ENCODE results near the gene SLC25A45. TPM values are rescaled to one million over a fixed set of nuclear protein-coding genes. Genes with fewer than 3 reads are reported as not detected.

SLC25A45 gene
- total RNA-seq, 4 donors from 2014 or later: 2.6 to 12.4 (median 5.6) TPM

- no peaks in the 10 kb centered on the region for H3K9me3 ChIP-seq
- TF ChIP-seq CTCF (IDR thresholded peaks at IDR 0.05 in 4 of 5, conservative IDR thresholded peaks at IDR 0.05 in 1 of 5) (no peak), POLR2A (IDR thresholded peaks at IDR 0.05) (no peak)
- in situ Hi-C loops (cut with MboI; ENCODE audit: low sequenced_read_pairs in 4 of 4): no loop called here
- no peaks in the 10 kb centered on the region for H3K27me3 ChIP-seq
- DNase-seq (no peak), ATAC-seq (no peak)
- no peaks in the 10 kb centered on the region for H3K36me3 ChIP-seq
- intact Hi-C loops (cut with DNase I; ENCODE audit: low total_unique reads): no loop called here
- H3K4me1 ChIP-seq: peaks cover 43 to 44% of the 10 kb centered on the region in 2 donors
- no peak overlapping the region for H3K4me3 ChIP-seq
- peak overlapping the region in 3 of 4 donors; percentile 88 to 94 (median 93) for H3K27ac ChIP-seq
These were observed 6.2 kb downstream of the SLC25A45 start for GRCh38 chr11:65376138-65376713.

GRCh38 chr11:65375012-65375411 is 7.4 kb downstream of the SLC25A45 start:
- peak; percentile 63 to 64 for ATAC-seq
- H3K9me3 ChIP-seq: no peaks in the 10 kb centered on the region
- H3K27me3 ChIP-seq: no peaks in the 10 kb centered on the region
- peak; percentile 86 to 94 for DNase-seq
- intact Hi-C loops (cut with DNase I; ENCODE audit: low total_unique reads) (no loop called here), in situ Hi-C loops (cut with MboI; ENCODE audit: low sequenced_read_pairs in 4 of 4) (no loop called here)
- TF ChIP-seq POLR2A (IDR thresholded peaks at IDR 0.05): peak in 1 of 2 donors; percentile 28
- no peak for TF ChIP-seq CTCF (IDR thresholded peaks at IDR 0.05 in 4 of 5, conservative IDR thresholded peaks at IDR 0.05 in 1 of 5)
- peak overlapping the region in 2 of 4 donors; percentile 20 to 35 for H3K4me3 ChIP-seq
- no peaks in the 10 kb centered on the region for H3K36me3 ChIP-seq
- H3K4me1 ChIP-seq: peaks cover 48 to 51% of the 10 kb centered on the region in 2 donors
- H3K27ac ChIP-seq: peak overlapping the region; percentile 88 to 94 (median 91)

- Histone ChIP-seq H3K9me3 (no peaks in the 10 kb centered on the region), H3K4me3 (no peak overlapping the region), H3K4me1 (peaks cover 48 to 51% of the 10 kb centered on the region in 2 donors), H3K36me3 (no peaks in the 10 kb centered on the region), H3K27me3 (no peaks in the 10 kb centered on the region), H3K27ac (peak overlapping the region; percentile 88 to 94 (median 91))
- DNase-seq: peak in 1 of 2 donors; percentile 67
- intact Hi-C loops (cut with DNase I; ENCODE audit: low total_unique reads) (no loop called here), in situ Hi-C loops (cut with MboI; ENCODE audit: low sequenced_read_pairs in 4 of 4) (loop anchor here in 1 of 4 donors (5.0 kb wide), 1 partner anchor 138 kb away; no protein-coding TSS in a partner anchor)
- ATAC-seq: peak; percentile 22 to 23
- no peak for TF ChIP-seq CTCF (IDR thresholded peaks at IDR 0.05 in 4 of 5, conservative IDR thresholded peaks at IDR 0.05 in 1 of 5)
- TF ChIP-seq POLR2A (IDR thresholded peaks at IDR 0.05): no peak
These were observed 8.4 kb downstream of the SLC25A45 start for GRCh38 chr11:65373839-65374580.

GRCh38 chr11:65370659-65371049 is 11.8 kb downstream of the SLC25A45 start:
- Histone ChIP-seq H3K27ac (peak overlapping the region; percentile 88 to 94 (median 91)), H3K27me3 (no peaks in the 10 kb centered on the region), H3K36me3 (no peaks in the 10 kb centered on the region), H3K4me1 (peaks cover 57 to 60% of the 10 kb centered on the region in 2 donors), H3K9me3 (no peaks in the 10 kb centered on the region), H3K4me3 (no peak overlapping the region)
- TF ChIP-seq POLR2A (IDR thresholded peaks at IDR 0.05): no peak
- TF ChIP-seq CTCF (IDR thresholded peaks at IDR 0.05 in 4 of 5, conservative IDR thresholded peaks at IDR 0.05 in 1 of 5): no peak
- ATAC-seq (no peak), DNase-seq (no peak)
- in situ Hi-C loops (cut with MboI; ENCODE audit: low sequenced_read_pairs in 4 of 4) (loop anchor here in 1 of 4 donors (5.0 kb wide), 1 partner anchor 142 kb away; no protein-coding TSS in a partner anchor), intact Hi-C loops (cut with DNase I; ENCODE audit: low total_unique reads) (no loop called here)
